Measurements from ENCODE around the gene IRX6.

IRX6 gene

DNA sequence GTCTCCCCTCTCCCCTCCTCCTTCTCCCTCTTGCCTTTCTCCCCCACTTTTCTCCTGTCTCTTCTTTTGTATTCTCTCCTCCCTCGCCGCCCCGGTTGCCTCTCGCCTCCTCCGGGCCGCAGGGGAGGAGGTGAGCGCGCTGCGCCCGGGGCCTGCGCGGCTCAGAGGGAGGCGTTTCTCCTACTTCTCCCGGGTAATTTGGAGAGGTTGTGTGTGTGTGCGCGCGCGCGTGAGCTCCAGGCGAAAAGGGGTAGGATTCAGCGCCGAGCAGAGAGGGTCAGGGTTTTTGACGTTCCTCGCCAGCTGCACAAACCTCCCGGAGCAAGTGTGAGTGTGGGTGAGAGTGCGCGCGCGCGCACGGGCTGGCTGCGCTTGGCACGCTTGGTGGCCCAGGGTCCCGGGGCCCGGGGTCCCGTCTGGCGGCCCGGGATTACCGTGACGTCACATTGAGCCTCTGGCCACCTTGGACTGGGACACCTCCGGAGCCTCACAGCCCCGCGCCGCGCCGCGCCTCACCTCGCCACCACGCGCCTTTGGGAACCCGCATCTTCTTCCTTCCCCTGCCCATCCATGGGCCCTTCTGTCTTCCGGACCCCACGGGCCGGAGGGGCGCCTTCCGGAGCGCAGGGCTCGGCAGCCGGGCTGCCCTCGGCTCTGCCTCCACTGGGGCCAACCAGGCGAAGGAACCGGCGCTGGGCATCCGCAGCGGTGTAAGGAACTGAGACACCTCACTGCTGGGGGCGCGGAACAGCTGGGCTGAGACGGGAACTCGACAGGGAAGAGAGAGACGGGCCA, 479 bp downstream of the IRX6 start:
- DNase-seq = no peak

DNA sequence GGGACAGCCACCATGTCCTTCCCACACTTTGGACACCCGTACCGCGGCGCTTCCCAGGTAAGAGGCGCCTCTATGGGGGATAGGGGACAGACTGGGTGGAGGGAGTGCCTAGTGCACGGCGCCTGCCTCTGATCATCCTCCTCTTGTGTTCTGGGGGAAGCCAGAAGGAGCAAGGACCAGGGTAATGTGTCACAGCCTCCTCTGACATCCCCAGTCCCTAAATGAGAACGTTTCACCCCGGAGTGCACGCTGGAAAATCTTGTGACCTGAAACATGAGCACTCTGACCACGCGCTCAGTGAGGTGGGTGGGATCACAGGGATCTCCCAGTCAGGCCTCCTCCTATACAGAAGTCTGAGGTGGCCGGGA, 1.1 kb downstream of the IRX6 start:
- DNase-seq = no peak

DNA sequence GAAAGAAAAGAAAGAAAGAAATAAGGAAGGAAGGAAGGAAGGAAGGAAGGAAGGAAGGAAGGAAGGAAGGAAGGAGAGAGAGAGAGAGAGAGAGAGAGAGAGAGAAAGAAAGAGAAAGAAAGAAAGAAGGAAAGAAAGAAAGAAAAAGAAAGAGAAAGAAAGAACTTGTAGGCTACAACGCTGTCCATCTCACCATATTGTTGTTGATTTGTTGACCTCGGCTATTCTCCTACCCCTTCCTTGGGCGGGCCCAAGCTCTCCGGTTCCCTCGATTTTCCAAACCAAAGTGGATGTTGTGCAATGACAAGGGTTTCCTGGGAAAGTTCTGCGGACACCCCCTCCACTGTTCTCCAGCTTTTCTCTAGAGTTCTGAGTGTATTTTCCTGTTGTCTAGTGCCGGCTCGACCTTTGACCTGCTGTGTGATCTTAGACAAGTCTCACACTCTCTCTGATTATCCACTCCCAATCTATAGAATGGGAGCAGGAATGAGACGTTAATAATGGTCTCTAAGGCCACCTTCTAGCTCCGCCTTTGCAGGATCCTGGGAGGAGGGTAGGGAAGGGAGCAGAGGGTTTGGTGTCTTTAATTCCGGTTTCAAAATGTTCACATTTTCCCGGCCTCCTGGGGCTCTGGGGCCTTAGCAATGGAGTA, 1.6 kb downstream of the IRX6 start:
- DNase-seq = no peak

DNA sequence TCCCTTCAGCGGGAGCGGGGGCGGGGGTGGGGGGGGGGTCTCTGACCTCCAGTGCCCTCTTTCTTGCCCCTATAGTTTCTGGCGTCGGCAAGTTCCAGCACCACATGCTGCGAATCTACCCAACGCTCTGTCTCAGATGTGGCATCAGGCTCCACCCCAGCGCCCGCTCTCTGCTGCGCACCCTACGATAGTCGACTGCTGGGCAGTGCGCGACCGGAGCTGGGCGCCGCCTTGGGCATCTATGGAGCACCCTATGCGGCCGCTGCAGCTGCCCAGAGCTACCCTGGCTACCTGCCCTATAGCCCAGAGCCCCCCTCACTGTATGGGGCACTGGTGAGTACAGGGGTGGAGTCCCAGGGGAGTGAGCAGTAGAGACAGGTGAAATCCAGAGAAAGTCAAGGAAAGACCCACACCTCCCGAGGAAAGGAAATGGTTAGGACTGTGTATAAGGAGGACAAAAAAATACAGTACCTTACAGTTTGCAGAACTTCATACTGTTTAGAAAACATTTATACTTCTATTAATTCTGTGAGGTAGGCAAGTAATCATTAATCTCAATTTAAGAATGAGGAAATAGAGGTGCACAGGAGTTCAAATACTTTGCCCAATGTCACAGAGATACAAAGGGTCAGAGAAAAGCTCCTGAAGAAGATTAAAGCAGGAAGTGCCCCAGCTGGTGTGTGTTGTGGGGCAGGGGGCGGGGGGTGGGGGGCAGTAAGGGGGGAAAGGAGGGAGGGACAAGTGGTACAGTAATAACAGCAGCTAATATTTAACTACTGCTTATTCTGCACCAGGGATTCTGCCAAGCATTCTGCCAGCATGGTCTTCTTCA, 2.5 kb downstream of the IRX6 start:
- DNase-seq = no peak

DNA sequence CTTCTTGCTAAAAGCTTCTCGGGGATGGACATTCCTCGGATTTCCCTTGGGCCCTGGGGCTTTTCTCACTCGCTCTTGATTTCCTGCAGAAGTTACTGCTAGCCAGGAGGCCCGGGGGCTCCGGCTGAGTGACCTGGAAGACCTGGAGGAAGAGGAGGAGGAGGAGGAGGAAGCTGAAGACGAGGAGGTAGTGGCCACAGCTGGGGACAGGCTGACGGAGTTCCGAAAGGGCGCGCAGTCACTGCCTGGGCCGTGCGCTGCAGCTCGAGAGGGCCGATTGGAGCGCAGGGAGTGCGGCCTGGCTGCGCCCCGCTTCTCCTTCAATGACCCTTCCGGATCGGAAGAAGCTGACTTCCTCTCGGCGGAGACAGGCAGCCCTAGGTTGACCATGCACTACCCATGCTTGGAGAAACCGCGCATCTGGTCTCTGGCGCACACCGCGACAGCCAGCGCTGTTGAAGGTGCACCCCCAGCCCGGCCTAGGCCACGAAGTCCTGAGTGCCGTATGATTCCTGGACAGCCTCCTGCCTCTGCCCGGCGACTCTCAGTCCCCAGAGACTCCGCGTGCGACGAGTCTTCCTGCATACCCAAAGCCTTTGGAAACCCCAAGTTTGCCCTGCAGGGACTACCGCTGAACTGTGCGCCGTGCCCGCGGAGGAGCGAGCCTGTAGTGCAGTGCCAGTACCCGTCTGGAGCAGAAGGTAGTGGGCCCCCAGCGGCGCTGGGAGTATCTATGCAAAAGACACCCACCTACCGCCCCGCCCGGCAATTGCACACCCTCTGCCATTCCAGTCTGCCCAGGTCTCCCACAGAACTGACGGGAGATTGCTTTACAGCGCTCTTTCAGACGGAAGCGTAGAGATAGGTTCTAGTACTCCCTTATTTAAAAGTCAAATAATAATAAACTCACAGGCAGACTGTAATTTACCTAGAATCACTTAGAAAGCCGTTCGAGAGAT, 4.9 kb downstream of the IRX6 start:
- DNase-seq = no peak

DNA sequence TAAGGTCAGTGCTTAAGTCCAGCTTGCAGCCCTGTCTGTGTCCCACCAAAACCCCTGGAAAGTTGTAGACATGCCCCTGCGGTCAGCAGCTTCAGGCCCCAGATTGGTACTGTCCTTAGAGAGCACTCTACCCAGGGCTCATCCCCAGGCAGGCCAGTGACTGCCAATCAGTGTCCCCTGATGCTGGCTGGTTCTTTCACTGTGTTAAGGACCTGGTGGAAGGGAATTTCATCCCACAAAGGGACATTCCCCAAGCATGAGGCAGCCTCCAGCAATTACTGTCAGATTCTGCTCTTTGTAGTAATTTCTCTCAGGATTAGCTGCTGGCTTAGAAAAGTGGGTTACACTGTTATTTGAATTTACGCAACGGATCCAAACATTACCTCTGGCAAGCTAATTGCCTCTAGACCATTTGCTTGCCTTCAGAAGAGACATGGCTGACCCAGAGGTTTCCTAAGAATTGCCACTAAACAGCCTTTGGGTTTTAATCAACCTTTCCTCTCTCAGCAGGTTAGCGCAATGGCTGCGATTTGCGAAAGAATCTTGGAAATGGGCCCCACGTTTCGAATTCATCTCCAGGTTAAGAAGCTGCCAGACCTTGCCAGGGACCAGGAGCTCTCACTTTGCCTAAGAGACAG, 5.9 kb downstream of the IRX6 start:
- DNase-seq = no peak

DNA sequence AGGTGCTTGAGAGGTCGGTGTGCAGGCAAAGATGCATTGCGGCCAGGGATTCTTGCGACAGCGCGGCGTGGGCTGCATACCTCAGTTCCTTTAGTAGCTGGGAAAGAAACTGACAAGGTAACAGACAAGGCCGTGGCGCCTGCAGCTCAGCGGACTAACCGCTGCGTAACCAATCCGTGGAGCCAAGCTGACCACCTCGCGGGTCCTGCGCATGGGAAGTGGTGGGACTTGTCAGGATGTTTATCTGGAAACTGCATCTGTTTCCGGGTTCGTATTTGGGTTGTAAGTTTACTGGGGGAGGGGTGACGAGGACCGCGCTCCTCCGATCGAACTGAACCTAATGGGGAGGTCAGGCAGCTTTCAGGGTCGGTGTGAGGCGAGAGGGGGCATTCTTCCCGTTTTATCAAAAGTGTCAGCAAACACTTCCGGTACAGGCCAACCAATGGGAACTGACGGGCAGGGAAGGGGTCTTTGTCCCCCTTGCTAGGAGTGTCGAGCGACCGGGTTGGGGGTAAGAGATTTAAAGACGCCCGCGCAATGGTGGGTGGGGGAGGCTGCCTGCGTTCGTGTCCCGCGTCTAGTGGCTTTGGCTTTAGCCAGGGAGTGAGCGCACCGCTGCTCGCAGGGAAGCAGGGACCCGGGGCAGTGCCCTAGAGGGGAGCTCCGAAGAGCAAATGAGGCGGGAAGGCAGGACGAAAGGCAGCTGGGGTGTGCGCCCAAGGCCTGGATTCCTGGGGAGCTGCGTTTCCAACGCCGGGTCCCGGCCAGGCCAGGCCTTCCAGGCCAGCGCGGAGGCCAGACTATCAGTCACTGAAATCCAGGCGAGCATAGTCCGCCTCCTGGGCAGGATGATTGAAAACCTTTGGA, 7.0 kb downstream of the IRX6 start:
- no peak for DNase-seq

DNA sequence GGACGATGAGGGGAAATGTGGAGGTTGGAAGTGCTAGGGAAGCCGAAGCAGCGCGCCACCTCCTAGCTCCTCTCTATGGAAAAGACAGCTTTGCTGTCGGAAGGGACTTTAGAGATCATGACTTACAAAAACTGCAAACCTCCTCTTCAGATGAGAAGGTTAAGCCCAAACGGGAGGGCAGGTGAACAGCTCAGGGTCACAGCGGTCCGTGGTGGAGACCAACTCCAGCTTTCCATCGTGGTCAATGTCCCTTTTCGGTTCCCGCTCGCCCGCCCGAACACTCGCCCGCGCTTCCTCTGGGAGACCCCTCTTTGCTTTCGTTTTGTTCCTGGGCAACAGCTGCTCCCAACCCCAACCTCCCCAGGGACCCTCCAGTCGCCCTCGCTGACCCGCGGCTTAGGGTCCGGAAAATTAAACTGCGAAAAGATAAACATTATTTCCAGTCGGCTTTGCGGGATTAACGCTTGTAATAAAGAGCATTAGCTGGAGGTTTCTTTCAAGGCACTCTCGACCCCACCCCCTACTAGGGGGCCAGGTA, 7.7 kb downstream of the IRX6 start:
- DNase-seq = peak; percentile 53

DNA sequence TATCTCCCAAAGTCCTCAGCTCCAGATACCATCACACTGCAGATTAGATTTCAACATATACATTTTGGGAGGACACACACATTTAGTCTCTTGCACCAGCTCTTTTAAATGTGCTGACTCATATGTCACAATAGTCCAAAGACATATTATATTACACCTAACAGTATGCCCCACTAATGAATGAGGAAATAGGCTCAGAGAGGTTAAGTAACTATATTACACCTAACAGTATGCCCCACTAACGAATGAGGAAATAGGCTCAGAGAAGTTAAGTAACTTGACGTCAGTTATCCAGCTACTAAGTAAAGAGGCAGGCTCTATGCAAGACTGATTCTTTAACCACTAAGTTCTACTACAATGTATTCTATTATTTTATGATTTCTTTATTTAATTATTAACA, 9.7 kb downstream of the IRX6 start:
- no peak for DNase-seq

DNA sequence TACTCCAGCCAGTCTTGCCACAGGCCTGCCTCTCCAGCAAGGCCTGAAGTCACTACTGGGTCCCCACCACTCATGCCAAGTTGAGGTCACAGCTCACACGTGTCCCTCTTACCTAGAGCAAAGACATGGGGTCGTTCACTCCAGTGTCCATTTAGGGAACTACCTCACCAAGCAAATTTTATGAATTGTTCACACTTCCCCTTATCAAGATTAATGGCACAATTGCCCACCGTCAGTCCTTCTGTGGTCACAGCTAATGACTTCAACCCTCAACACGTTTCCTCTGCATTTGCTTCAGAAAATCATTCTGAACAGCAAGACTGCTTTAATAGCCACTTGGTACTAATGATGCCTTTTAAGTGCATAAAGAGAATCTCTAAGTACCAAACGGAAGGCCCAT, 14.6 kb downstream of the IRX6 start:
- no peak for DNase-seq

DNA sequence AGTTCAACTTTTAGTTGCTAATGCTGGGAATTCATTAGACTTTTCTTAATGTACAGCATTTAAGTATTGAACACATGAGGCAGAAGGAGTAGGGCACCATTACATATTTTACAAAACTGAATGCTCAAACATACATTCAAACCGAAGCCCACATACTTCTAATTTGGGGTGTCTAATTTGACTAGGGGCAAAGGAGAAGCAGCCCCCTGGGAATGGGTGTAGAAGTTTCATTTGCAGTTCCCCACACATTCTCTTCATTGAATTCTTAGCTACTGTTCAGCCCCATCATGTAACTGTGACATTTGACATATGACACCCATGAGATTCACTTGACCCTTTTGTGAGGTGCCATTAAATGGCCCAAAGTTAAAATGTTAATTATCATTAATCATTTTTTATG, 16.4 kb downstream of the IRX6 start:
- no peak for DNase-seq

DNA sequence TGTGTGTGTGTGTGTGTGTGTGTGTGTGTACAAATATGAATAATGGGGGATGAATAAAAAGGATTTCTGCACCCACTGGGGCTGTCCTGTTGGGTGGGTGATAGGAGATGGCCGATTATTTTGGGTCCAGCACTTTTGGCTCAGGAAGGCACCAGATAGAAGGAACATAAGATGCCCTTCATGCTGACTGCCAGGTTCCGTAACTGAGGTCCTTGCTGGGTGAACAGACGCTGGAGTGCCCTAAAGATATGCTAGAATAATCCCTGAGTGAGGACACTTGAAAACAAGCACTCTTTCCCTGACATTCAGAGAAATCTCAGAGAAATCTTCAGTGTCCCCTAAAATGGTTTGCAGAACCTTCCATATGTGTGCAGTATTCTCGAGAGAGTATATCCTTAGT, 17.7 kb downstream of the IRX6 start:
- no peak for DNase-seq

DNA sequence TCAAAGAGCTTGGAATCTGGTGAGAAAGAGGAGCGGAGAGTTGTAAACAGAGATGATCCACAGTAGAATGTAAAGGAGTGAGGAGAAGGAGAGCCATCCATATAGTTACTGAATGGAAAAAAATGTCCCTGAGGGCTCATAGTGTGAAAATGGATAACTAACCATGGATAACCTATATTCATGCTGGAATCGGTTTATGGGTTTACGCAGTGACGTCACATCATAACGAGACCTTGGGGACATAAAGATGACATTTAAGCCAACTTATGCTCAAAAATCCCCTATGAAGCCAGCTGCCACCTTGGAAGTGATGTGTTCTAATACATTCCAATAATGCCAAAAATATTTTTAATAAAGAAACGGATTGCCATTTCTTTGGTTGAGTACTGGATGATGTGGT, 22.5 kb downstream of the IRX6 start:
- no peak for DNase-seq

DNA sequence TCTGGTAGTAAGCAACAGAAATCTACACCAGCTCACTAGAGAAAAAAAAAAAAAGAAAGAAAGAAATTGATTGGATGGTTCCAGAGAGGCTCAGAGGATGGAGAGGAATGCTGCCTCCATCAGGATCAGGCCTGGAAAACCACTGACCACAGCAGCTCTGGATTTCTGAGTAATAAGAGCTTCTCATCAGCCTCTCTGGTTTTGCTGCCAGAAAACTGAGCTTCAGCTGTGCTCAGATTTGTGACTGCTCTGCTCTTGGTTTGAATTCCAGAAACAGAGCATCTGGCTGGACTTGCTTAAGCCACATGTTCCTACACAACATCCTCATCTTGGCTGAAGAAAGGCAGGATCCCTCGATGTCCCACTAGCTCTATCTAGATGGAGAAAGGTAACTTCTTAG, 25.9 kb downstream of the IRX6 start:
- DNase-seq = no peak

DNA sequence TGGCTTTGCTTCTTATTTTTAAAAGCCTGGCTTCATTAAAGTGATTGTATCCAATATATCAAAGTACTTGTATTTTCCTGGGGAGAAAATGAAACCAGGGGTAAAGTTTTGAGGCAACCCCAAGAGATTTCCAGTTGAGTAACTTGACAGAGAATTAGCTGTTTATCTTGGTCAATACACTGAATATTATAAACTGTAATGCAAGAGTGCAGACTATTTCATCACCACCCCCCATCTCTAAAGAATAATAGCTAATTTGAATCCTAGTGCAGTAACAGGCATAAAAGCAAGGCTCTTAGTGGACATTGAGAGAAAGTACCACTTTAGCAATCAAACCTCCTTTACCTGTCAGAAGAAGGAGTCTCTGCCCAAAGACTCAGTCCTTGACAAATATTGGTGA, 27.0 kb downstream of the IRX6 start:
- no peak for DNase-seq

DNA sequence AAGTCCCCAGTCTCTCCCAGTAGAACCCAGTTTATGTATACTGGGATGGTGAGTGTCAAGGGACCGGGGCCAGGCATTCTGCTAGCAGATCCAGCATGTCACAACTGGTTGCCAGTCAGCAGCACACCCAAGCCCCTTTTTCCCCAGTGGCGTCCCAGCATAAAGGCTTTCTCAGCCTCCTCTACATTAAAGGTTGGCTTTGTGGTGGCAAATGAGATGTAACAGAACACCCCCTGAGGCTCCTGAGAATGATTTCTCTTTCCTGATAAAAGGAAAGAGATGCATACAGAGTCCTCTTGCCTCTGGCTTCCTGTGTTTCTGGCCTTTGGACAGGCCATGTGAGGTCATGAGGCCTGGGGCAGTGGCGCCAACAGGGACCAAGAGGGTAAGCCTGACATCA, 27.9 kb downstream of the IRX6 start:
- no peak for DNase-seq

DNA sequence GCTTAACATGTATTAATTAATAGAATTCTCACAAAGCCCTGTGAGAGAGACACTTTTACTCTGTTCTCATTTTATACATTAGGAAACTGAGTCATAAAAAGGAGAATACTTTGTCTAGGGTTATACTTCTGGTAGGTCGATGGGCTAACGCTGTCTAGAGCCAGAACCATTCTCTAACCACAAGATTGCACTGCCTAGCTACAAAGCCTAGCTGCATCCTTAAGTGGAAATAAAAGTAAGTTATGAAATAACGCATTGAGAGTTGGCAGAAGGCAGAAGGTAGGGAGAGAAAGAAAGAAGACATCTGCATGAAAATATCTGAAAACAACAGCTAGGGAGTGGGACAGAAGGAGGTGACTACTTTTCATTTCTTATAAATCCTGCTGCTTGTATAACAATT, 33.2 kb downstream of the IRX6 start:
- no peak for DNase-seq

DNA sequence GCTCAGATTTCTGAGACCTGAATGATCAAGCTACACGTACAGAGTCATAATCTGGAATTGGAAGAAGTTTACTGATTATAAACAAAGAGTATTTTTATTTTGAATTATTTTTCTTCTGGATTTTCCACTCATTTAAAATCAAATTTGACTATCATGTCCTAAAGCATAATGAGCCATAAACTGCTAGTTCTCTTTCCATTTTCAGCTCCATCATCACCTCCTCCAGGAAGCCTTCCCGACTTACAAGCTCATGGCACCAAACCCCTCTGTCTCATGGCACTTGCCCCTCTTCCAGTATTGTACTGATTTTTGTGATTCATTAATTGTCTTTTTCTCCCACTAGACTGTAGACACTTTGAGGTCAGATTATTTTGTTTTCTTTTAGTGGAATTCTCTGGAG, 35.9 kb downstream of the IRX6 start:
- DNase-seq = no peak

DNA sequence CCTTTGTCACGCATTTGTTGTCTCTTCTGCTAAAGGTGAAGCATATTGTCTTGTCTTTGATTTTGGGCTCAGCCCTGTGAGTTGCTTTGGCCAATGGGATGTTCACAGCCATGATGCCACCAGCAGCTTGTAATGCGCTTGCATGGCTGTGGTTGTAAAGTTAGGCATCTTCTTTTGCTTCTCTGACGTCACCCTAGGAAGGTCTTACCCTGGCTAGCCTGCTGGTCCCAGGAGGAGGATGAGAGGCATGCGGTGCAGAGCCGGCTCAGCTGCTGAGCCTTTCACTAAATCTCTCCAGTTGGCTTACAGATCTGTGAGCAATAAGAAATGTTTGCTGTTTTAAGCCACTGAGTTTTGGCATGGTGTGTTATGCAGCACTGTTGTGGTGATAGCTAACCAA, 40.8 kb downstream of the IRX6 start:
- no peak for DNase-seq

DNA sequence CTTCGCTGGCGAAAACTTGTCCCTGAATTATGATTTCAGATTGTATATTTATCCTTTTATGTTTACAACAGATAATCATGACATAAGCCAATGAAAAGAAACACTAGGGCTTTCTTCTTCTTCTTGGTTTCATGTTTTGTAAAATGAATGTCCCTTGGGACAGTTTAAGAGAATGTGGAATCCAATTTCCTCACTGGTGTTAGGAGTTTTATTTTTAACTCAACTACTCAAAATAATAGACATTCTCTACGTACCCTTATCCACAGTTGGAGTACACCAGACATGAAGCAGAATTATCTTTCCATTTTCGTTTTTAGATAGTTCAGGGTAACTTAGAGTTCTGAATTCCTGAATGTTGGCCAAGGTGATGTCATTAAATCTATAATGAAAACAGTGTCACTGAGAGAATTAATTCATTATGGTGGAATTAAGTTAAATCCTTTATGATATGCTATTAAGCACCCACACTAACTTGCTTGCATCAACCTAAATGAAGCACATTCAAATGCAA, 43.4 kb downstream of the IRX6 start:
- no peak for DNase-seq
